AG04450 (cell line): ENCODE measurements around the gene MYO1B. TPM values are rescaled to one million over a fixed set of nuclear protein-coding genes. Genes with fewer than 3 reads are reported as not detected.

Experiments used
- CTCF ChIA-PET: fragments of 300-600, 350-600 bp; formaldehyde crosslinking; extraction: SDS; loops from one replicate; lab custom pipeline; 2022; ENCODE audit warnings: antibody characterized with exemption, inconsistent platforms; lab: Charles Lee
- POLR2A ChIA-PET: fragments of 350-600 bp; formaldehyde crosslinking; extraction: SDS; loops from one replicate; lab custom pipeline; 2021; ENCODE audit warnings: antibody characterized with exemption, inconsistent platforms; lab: Yijun Ruan, JAX
- DNase-seq: peaks from one replicate; pipeline ENCODE4 v3.0.0-alpha.2; 2011; ENCODE audit warnings: low read depth, low spot score
- H3K27ac ChIP-seq: one replicate; pipeline ENCODE4 v1.5.1; 2012; ENCODE audit warnings: low read depth, low read length, control low read depth
- H3K27me3 ChIP-seq: one replicate; pipeline ENCODE4 v1.6.0; 2012; ENCODE audit warnings: low read length; ENCODE audit not compliant: control insufficient read depth, insufficient read depth
- H3K4me3 ChIP-seq: 2 replicates; pipeline ENCODE4 v1.5.1; 2011; ENCODE audit warnings: mild to moderate bottlenecking, low read depth, low read length, control low read depth
- H3K9me3 ChIP-seq: 2 replicates; pipeline ENCODE4 v1.5.1; 2012; ENCODE audit warnings: low read length; ENCODE audit not compliant: control insufficient read depth, insufficient read depth
- CTCF ChIP-seq: IDR thresholded peaks from 2 replicates; pipeline ENCODE4 v1.5.1; 2011; ENCODE audit warnings: low read depth, low read length, control low read depth, inconsistent platforms
- polyA plus RNA-seq: library from polyadenylated mRNA; depleted of rRNA; stranded (reverse); fragments of >200 nt; gene quantifications from 2 replicates; pipeline ENCODE4 v1.2.3, GENCODE V29; 2011

The MYO1B gene
- polyA plus RNA-seq, 1 experiment: 149 TPM

DNA sequence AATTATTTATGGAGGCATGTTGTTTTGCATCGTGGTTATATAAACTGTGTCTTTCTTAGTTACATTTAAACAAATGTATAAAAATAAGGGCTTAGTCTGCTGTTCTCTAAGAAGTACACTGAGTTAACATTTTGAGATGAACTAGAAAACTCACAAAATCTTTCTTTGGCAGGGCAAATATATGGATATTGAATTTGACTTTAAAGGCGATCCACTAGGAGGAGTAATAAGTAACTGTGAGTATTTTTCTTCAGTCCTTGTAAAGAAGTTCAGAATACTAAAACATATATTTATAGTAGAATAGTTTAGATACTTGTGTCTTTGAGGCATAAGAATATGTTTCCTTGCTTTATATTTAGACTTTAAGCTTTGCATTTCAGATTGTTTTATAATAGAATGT is 104.8 kb downstream of the MYO1B start:
- H3K9me3 ChIP-seq: no peaks in the 10 kb centered on the region
- no peaks in the 10 kb centered on the region for H3K27me3 ChIP-seq
- CTCF ChIA-PET: no interaction called here
- DNase-seq: no peak
- no peak overlapping the region for H3K27ac ChIP-seq
- POLR2A ChIA-PET: no interaction called here
- H3K4me3 ChIP-seq: no peak overlapping the region
- peak; percentile 26; the same call in 1 of the 2 replicates for TF ChIP-seq CTCF

GRCh38 chr2:191350826-191351225 is 105.6 kb downstream of the MYO1B start:
- H3K4me3 ChIP-seq: no peak overlapping the region
- no peak overlapping the region for H3K27ac ChIP-seq
- H3K9me3 ChIP-seq: no peaks in the 10 kb centered on the region
- POLR2A ChIA-PET: no interaction called here
- DNase-seq: no peak
- no peak for TF ChIP-seq CTCF
- no peaks in the 10 kb centered on the region for H3K27me3 ChIP-seq
- CTCF ChIA-PET: no interaction called here

DNA sequence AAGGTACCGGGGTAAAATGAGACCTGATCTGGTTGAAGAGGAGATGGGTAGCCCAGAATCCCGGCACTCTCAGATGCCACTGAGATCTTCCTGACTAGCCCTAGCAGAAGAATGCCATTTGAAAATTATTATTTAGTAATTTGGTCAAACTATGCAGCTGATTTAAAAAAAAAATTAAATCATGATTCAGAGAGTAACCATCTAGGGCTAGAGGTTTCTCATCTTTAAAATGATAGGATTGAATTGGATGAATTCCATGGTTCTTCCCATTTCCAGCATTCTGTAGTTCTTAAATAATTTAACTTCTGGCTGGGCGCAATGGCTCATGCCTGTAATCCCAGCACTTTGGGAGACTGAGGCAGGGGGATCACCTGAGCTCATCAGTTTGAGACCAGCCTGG is 106.1 kb downstream of the MYO1B start:
- ChIA-PET CTCF (no interaction called here), POLR2A (interaction anchor here (1.8 kb wide), 1 partner anchor 11 kb away, joined by 9 read pairs; no protein-coding TSS in a partner anchor)
- H3K9me3 ChIP-seq: no peaks in the 10 kb centered on the region
- no peak for TF ChIP-seq CTCF
- H3K27ac ChIP-seq: peak overlapping the region; percentile 21
- DNase-seq: no peak
- no peaks in the 10 kb centered on the region for H3K27me3 ChIP-seq
- H3K4me3 ChIP-seq: no peak overlapping the region

GRCh38 chr2:191351921-191352320 is 106.7 kb downstream of the MYO1B start:
- no peak overlapping the region for H3K4me3 ChIP-seq
- no peak for TF ChIP-seq CTCF
- ChIA-PET POLR2A (interaction anchor here (1.8 kb wide), 1 partner anchor 11 kb away, joined by 9 read pairs; no protein-coding TSS in a partner anchor), CTCF (no interaction called here)
- H3K9me3 ChIP-seq: no peaks in the 10 kb centered on the region
- no peak for DNase-seq
- no peaks in the 10 kb centered on the region for H3K27me3 ChIP-seq
- no peak overlapping the region for H3K27ac ChIP-seq

DNA sequence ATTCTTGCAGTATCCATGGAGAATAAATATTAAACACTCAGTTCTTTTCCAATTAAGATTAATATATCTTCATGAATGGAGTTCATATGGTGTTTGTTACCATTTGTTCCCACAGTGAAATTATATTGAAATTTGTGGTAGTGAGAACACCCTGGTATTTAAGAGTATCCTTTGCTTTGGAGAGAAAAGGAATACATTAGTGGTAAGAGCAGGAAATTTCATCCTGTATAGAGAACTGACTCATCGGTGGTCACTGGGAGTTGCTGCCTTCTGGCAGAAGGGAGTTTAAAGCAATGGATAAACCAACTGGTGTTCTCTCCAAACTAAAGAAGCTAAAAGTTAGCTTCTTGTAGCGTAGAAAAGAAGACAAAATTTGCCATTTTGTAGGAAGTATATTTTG is 107.3 kb downstream of the MYO1B start:
- Histone ChIP-seq H3K4me3 (no peak overlapping the region), H3K27me3 (no peaks in the 10 kb centered on the region), H3K27ac (no peak overlapping the region), H3K9me3 (no peaks in the 10 kb centered on the region; the same call in 1 of the 2 replicates)
- peak; percentile 37 for DNase-seq
- ChIA-PET CTCF (interaction anchor here (0.9 to 1.3 kb wide), 3 partner anchors 9 to 301 kb away, joined by 3 to 5 read pairs (median 4); no protein-coding TSS in a partner anchor), POLR2A (interaction anchor here (1.8 kb wide), 1 partner anchor 10 kb away, joined by 9 read pairs; no protein-coding TSS in a partner anchor)
- no peak for TF ChIP-seq CTCF
